ENCODE results near the gene TARBP1. TPM values are rescaled to one million over a fixed set of nuclear protein-coding genes. Genes with fewer than 3 reads are reported as not detected.

TARBP1 gene
- total RNA-seq, 4 donors from 2014 or later = 5.7 to 11.9 (median 8.2) TPM

DNA sequence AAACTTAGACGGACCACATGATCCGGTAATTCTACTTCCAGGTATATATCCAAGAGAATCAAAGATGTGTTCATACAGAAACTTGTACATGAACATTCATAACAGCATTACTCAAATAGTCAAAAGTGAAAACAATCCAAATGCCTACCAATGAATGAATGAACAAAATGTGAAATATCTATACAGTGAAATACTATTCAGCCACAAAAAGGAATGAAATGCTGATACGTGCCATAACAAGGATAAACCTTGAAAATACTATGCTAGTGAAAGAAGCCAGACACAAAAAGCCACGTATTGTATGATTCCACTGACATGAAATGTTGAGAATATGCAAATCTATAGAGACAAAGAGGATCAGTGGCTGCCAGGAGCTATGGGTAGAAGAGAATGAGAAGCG lies 18.3 kb downstream of the TARBP1 start:
- H3K27me3 ChIP-seq = no peaks in the 10 kb centered on the region
- no peaks in the 10 kb centered on the region for H3K9me3 ChIP-seq
- no peak for TF ChIP-seq POLR2A (IDR thresholded peaks at IDR 0.05)
- TF ChIP-seq, protein P1, sequence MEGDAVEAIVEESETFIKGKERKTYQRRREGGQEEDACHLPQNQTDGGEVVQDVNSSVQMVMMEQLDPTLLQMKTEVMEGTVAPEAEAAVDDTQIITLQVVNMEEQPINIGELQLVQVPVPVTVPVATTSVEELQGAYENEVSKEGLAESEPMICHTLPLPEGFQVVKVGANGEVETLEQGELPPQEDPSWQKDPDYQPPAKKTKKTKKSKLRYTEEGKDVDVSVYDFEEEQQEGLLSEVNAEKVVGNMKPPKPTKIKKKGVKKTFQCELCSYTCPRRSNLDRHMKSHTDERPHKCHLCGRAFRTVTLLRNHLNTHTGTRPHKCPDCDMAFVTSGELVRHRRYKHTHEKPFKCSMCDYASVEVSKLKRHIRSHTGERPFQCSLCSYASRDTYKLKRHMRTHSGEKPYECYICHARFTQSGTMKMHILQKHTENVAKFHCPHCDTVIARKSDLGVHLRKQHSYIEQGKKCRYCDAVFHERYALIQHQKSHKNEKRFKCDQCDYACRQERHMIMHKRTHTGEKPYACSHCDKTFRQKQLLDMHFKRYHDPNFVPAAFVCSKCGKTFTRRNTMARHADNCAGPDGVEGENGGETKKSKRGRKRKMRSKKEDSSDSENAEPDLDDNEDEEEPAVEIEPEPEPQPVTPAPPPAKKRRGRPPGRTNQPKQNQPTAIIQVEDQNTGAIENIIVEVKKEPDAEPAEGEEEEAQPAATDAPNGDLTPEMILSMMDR (IDR thresholded peaks at IDR 0.05 in 4 of 5, conservative IDR thresholded peaks at IDR 0.05 in 1 of 5) = no peak
- DNase-seq = no peak
- ATAC-seq = no peak
- intact Hi-C loops (cut with DNase I; ENCODE audit: low total_unique reads) = no loop called here
- no peak overlapping the region for H3K27ac ChIP-seq
- in situ Hi-C loops (cut with MboI; ENCODE audit: low sequenced_read_pairs in 4 of 4) = loop anchor here in 1 of 4 donors (25.0 kb wide), 1 partner anchor 977 kb away; no protein-coding TSS in a partner anchor
- H3K4me1 ChIP-seq = peaks cover 6 to 12% of the 10 kb centered on the region in 2 donors
- H3K36me3 ChIP-seq = peaks cover 0 to 13% of the 10 kb centered on the region in 2 donors
- no peak overlapping the region for H3K4me3 ChIP-seq

DNA sequence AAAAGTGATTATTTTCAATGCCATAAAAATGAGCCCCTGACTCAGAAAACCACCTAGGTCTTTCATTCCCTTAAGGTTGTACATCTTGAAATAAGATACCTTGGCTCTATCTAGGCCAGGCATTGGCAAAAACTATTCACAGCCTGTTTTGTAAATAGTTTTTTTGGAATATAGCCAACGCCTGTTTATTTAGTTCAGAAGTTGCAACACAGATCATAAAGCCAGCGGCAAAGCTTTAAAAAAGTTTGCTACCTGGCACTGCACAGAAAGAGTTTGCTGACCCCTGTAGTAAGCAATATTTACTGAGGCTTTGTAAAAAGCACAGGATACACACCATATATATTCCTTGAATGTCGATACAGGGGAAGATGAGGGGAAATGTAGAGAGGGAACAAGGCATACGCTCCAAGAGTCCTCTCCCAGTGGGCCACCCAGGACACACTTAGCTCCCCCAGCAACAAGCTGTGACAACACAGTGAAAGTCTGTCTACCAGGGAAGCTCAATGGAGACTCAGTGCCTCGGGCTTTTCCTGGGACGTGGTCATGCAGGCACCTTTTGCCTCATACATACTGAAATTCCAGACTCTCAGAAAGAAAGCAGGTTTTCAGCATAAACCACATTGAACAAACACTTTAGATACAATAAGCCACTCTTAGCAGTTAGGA lies 20.5 kb downstream of the TARBP1 start:
- DNase-seq = no peak
- Histone ChIP-seq H3K27me3 (no peaks in the 10 kb centered on the region), H3K4me3 (no peak overlapping the region), H3K27ac (peak overlapping the region; percentile 13 to 62 (median 38)), H3K4me1 (peaks cover 6 to 12% of the 10 kb centered on the region in 2 donors), H3K9me3 (no peaks in the 10 kb centered on the region), H3K36me3 (no peaks in the 10 kb centered on the region)
- intact Hi-C loops (cut with DNase I; ENCODE audit: low total_unique reads) (no loop called here), in situ Hi-C loops (cut with MboI; ENCODE audit: low sequenced_read_pairs in 4 of 4) (loop anchor here in 1 of 4 donors (25.0 kb wide), 1 partner anchor 979 kb away; no protein-coding TSS in a partner anchor)
- TF ChIP-seq, protein P1 (IDR thresholded peaks at IDR 0.05 in 4 of 5, conservative IDR thresholded peaks at IDR 0.05 in 1 of 5) = no peak
- no peak for TF ChIP-seq POLR2A (IDR thresholded peaks at IDR 0.05)
- peak; percentile 36 to 44 for ATAC-seq

DNA sequence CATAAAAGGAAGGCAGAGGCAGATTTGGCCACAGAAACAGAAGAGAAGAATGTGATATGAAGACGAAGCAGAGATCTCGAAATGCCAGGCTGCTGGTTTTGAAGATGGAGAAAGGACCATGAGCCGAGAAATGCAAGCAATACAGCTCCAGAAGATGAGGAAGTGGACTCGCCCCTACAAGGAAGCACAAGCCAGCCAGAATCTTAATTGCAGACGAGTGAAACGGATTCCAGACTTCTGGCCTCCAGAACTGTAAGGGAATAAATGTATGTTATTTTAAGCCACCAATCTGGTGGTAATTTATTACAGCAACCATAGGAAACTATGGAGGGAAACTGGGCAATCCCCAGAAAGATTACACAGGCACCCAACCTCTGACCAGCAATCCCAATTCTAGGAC lies 24.1 kb downstream of the TARBP1 start:
- intact Hi-C loops (cut with DNase I; ENCODE audit: low total_unique reads) = no loop called here
- H3K27me3 ChIP-seq = no peaks in the 10 kb centered on the region
- in situ Hi-C loops (cut with MboI; ENCODE audit: low sequenced_read_pairs in 4 of 4) = loop anchor here in 1 of 4 donors (25.0 kb wide), 1 partner anchor 982 kb away; no protein-coding TSS in a partner anchor
- H3K4me3 ChIP-seq = no peak overlapping the region
- DNase-seq = no peak
- TF ChIP-seq, protein P1 (IDR thresholded peaks at IDR 0.05 in 4 of 5, conservative IDR thresholded peaks at IDR 0.05 in 1 of 5) = no peak
- no peak overlapping the region for H3K27ac ChIP-seq
- no peaks in the 10 kb centered on the region for H3K9me3 ChIP-seq
- H3K36me3 ChIP-seq = peaks cover 0 to 6% of the 10 kb centered on the region in 2 donors
- peaks cover 6 to 12% of the 10 kb centered on the region in 2 donors for H3K4me1 ChIP-seq
- no peak for ATAC-seq

DNA sequence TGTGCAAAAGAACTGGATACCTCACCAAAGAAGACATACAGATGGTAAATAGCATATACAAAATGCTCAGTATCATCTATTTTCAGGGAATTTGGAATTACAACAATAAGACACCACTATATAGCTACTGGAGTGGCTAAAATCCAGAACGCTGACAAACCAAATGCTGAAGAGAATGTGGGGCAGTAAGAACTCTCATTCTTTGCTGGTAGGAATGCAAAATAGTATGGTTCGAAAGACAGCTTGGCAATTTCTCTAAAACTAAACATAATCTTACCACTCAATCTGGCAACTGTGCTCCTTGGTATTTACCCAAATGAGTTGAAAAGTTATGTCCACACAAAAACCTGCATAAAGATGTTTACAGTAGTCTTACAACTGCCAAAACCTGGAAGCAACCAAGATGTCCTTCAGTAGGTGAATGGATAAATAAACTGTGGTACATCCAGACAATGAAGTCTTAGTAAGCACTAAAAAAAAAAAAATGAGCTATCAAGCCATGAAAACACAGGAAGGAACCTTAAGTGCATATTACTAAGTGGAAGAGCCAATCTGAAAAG lies 26.5 kb downstream of the TARBP1 start:
- no peak for TF ChIP-seq POLR2A (IDR thresholded peaks at IDR 0.05)
- no peak overlapping the region for H3K27ac ChIP-seq
- peaks cover 0 to 28% of the 10 kb centered on the region in 2 donors for H3K36me3 ChIP-seq
- in situ Hi-C loops (cut with MboI; ENCODE audit: low sequenced_read_pairs in 4 of 4) = loop anchor here in 1 of 4 donors (25.0 kb wide), 1 partner anchor 985 kb away; no protein-coding TSS in a partner anchor
- ATAC-seq = no peak
- no peak for DNase-seq
- H3K9me3 ChIP-seq = no peaks in the 10 kb centered on the region
- H3K27me3 ChIP-seq = no peaks in the 10 kb centered on the region
- intact Hi-C loops (cut with DNase I; ENCODE audit: low total_unique reads) = no loop called here
- H3K4me1 ChIP-seq = no peaks in the 10 kb centered on the region
- H3K4me3 ChIP-seq = no peak overlapping the region

DNA sequence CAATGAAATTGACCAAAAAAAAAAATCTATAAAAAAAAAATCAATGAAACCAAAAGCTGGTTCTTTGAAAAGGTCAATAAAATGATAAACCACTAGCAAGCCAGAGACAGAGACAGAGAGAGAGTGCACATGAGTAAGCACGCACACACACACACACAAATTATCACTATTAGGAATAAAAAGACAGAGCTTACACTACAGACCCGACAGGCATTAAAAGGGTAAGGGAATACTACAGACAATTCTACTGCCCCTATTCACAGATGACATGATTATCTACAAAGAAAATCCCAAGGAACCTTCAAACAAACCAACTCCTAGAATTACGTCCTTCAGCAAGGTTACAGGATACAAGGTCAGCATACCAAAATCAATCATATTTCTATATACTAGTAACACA lies 38.6 kb downstream of the TARBP1 start:
- Histone ChIP-seq H3K36me3 (peaks cover 0 to 4% of the 10 kb centered on the region in 2 donors), H3K9me3 (no peaks in the 10 kb centered on the region), H3K4me1 (peaks cover 7 to 12% of the 10 kb centered on the region in 2 donors), H3K27me3 (no peaks in the 10 kb centered on the region), H3K4me3 (no peak overlapping the region), H3K27ac (no peak overlapping the region)
- no peak for TF ChIP-seq POLR2A (IDR thresholded peaks at IDR 0.05)
- TF ChIP-seq, protein P1 (IDR thresholded peaks at IDR 0.05 in 4 of 5, conservative IDR thresholded peaks at IDR 0.05 in 1 of 5) = no peak
- in situ Hi-C loops (cut with MboI; ENCODE audit: low sequenced_read_pairs in 4 of 4) (no loop called here), intact Hi-C loops (cut with DNase I; ENCODE audit: low total_unique reads) (no loop called here)
- ATAC-seq = no peak
- DNase-seq = no peak

Measured in gastrocnemius medialis (tissue), 4 donors.